Activated T-cell treated with anti-CD3 and anti-CD28 coated beads for 48 hours (primary cell): ENCODE results near the gene KAZN.

Experiments used
- DNase-seq: peaks from one replicate; pipeline ENCODE4 v3.0.0-alpha.2; 2020; ENCODE audit warnings: low read depth

The KAZN gene

DNA sequence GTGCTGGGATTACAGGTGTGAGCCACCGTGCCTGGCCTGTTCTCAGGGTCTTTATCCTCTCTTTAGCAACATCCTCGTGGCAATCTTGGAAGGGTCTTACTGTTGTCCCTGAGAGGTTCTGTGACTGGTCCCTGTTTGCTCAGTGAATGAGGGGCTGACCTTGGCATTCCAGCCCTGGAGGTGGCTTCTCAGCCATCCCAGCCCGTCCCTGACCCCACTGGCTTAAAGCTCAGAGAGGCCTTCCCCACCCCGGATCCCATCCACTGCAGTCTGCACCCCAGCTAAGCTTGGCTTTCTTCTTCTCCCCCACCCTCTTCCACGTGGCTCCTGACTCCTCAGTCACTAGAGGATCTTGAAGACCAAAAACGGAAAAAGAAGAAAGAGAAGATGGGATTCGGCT lies 466.8 kb downstream of the KAZN start:
- DNase-seq = no peak

DNA sequence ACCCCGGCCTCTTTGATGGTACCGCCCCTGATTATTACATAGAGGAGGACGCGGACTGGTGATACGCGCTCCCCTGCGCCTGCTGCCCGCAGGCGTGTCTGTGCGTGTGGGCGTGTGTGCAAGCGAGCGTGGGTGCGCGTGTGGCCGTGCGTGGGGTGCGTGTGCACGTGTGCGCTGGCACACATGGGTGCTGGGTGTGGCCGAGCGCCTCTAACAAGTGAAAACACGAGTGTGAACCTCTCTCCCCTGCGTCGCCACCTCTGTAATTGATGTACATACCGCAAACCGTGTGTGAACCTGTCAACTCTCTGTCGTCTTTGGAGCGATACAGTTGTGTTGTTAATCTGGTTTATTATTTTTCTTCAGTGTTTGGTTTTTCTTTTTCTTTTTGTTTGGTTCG lies 467.3 kb downstream of the KAZN start:
- no peak for DNase-seq

DNA sequence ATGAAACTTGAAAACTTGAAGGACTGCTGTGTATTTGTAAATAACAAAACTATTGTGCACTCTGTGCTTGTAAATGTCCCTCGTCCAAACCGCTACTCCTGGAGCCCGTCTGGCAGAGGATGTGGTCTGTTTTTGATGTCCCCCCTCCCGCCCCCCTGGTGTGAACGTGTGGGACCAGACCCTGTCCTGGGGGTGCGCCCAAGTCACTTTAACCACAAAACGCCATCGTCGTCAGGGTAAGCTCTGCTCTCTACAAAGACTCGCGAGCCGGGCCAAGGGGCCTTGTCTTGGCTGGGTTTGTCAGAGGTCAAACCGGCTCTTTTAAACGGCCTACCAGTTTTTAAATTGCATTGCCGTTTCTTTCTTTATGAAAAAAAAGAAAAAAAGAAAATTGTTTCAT lies 467.7 kb downstream of the KAZN start:
- no peak for DNase-seq

DNA sequence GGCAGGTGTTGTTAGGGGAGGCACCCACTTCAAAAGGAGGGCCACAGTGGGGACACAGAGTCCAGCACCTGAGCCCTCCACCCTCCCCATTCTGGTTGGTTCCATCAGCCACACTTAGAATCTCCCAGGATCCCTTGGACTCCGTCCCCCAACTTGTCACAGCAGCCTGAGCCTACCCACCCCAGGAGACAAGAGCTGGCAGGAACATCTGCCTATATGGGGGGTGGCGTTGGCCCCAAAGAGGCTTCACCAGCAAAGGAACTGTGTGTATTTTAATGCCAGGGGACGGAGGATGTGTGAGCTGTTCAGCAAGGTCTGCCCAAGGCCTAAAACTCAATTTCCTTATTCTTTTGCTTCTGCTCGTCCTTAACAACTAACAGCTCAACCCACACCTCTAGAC lies 468.7 kb downstream of the KAZN start:
- DNase-seq = no peak

DNA sequence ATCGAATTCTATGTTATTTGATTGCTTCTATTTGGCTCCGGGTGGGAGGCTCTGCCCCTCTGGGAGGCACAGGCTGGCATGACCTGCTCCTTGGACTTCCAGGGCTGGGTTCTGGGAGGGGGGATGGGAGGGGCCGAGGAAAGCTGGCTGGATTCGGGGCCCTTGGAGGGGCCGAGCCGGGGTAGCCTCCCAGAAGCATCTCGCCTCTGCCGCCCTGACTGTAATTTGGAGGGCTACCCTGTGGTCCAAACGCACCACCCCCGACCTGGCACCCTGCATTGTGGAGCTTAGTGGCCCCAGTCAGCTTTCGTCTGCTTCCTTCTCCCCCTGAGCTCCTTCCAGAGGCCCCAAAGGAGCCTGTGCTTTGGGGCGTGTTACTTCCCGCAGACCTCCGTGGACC lies 469.7 kb downstream of the KAZN start:
- no peak for DNase-seq

DNA sequence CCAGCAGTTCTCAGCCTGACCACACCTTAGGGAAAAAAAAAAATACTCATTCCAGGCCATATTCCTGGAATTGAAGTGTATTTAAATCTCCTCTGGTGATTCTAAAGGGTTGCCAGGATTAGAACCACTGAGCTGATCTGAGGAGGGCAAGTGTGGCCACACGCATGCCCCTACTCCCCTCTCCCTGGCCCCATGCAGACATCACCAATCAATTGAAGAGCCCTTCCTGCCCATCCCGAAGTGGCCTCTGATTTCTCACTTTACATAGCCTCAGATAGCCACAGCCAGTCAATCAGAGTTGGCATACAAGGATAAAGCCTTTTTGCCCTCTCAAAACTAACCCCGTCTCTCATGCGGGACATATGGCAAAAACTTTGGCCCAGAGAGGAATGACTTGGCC lies 470.5 kb downstream of the KAZN start:
- no peak for DNase-seq

DNA sequence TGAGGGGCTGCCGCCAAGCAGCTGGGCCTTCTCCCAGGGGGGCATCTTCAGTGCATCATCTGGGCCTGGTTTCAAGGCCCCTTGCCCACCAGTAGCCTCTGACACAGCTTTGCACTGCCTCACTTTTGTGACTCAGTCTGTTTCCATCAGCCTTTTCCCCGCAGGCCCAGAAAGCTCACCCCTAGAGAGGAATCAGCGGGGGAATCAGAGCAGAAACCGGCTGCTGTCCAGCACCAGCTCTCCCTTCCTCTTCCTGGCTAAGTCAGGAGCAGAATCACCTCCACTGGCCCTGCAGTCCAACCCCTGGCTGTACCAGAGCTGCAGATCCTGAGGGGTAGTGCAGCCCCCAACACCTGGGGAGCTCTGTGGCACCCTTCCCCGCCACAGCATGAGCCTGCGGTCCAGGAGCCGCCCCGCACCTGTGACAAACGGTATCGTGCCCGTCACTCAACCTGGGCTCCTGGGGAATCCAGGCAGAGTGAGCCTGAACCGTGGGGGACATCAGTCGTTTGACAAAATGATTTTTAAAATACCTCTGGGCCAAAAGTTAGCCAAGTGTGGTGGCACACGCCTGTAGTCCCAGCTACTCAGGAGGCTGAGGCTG lies 471.8 kb downstream of the KAZN start:
- no peak for DNase-seq

DNA sequence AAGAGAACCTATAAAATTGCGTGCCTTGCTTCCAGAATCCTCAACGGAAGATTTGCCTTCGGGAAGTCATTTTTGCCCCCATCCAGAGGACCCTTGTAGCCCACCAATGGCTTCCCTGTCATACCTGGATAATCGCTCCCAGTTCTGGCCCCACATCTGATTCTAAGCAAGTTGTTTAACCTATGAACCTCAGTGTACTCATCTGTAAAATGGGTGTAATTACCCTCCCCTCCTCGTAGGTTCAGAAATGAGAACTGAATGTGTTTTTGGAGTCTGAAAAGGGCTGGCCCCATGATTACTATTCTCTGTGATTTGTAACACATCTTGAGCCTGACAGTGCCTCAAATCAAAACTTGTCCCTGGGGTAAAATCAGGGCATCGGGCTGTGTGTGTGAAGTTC lies 473.5 kb downstream of the KAZN start:
- no peak for DNase-seq

DNA sequence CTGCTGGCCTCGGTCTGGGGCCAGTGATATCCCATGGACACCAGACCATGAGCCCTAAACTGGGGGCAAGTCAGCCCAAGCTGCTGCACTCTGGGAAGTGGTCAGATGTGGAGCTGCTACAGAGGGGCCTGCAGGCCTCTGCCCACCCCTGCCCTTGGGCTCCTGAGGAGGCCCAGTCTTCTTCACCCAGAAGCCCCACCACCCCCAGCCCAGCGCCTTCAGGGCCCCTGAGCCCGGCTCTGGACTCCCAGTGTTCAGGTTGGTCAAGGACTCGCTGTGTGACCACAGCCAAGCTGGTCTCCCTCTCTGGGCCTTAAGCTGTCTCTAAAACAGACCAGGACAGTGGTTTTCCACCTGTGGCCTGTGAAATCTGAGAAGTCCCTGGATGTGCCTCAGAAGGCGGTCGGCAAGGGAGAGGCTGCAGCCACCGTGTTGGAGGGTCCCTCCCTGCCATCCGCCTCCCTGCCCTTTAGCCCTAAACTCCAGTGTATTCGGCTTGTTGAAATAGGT lies 475.4 kb downstream of the KAZN start:
- DNase-seq = no peak

DNA sequence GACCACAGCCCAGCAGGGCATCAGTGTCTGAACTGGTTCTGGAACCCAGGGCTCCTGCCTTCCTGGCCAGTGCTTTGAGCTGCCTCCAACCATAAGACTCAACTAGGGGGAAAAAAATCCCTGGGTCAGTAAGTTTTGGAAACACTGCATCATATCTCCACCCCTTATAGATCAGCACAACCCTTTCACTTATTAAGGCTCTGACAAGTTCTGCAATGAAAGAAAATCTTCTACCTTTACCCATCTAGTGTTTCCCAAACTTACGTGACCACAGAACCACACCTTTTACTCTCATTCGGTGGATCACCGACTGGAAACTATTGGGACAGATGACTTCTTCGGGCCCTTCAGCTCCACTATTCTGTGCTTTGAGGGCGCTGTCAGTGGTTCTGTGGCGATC lies 476.7 kb downstream of the KAZN start:
- DNase-seq = no peak

DNA sequence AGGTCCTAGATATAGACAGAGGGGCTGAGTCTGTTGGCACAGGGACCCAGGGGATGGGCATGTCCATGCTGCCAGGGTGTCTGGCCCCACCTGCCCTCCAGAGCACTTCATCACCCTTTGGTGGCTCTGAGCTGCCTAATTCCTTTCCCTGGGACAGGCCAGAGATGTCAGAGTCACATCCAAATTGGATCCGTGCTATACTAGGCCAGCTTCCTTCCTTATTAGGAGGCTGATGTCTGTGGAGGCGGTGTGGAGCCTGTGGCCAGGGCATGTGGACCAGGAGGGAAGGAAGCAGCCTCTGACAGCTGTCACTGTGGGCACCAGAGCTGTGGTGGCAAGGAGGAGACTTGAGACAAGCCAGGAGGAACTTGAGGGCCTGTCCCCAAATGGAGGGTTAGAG lies 477.3 kb downstream of the KAZN start:
- no peak for DNase-seq

DNA sequence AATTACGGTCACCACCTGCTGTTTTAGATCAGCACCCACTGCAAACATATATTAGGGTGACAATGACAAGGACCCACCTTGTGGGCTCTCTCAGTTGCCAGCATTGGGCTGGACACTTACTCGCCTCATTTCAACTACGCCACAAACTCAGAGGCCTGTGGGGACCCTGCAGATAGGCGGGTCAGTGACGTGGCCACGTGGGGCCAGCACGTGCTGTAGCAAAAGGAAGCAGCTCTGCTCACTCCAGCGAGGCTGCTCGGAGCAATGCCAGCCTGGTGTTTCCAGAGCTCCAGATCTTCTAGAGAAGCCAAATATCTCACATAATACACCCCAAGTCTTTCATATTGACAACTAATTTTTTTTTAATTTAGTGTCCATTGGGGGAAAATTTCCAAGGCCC lies 478.3 kb downstream of the KAZN start:
- no peak for DNase-seq

DNA sequence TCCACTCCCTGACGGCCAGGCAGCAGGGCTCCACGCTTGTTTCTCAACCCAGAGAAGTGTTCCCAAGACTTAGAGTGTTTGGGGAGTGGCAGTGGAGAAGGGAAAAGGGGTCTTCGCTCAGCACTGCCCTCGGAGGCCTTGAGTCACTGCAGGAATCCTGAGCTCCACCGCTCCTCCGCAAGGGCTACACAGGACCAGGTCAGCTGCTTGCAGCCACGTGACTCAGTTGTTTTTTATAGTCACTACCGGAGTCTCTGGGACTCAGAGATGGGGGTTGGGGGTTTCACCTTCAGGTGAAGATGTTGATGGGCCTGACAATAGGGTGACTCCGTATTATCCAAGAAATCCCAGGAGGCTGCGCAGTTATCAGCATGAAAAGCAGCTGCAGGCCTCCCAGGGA lies 478.9 kb downstream of the KAZN start:
- DNase-seq = no peak

DNA sequence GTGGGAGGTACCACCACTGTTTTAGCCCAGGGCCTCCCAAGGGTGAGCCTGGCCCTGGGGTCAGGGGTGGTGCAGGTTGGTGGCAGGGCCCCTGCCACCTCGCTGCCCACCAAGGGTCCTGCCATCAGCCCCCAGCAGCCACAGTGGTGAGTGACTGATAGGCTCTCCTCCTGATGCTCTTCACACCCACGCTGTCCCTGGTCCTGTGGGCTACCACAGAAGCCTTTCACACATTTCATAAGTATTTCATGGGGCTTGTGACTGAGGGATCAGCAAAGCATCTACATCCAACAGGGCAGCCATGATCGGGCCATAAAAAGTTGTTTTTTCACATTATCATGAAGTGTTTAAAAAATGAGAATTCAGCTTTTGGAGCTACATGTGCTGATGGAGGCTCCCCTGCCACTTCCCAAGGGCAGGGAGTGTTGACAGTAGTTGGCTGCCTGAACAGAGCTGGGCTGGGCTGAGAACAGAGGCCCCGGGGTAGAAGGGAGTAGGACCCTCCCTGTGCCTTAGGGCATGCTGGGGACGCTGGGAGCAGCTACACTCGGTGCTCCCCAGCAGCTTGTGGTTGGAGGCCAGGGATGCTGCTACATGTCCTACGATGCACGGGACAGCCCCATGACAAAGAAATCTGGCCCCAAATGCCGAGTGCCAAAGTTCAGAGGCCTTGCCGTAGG lies 482.0 kb downstream of the KAZN start:
- DNase-seq = no peak

DNA sequence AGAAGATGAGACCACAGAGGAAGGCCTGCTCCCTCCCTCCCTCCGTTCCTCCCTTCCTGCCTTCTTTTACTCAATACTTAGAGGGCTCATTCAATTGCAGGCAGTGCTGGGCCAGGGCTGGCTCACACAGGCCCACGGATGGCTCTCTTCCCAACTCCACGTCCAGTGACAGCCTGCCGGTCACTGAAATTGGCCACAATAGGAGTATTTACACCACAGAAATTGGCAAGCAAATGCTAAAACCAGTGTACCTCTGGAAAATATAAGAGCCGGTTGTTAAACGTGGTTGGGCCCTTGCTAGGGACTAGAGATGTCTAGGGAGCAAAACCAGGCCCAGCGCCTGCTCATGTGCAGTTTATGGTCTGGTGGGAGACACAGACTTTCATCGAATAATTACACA lies 482.6 kb downstream of the KAZN start:
- DNase-seq = no peak

DNA sequence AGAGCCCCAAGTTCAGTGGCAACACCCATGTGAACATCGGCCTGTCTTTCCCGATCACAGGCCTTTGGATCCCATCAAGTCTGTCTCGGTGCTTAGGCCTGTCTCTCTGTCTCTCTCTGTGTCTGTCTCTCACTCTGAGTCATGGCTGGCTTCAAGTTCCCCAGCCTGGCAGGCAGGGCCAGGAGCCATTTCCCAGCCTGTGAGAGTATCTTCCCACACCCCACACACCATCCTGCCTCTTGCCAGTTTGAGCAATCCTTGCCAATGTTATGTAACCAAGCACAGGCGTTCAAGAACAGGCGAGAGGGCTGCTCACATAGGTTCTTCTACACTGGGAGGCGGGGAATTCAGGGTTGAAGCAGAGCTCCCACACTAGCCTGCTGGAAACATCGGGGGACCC lies 485.1 kb downstream of the KAZN start:
- DNase-seq = no peak

DNA sequence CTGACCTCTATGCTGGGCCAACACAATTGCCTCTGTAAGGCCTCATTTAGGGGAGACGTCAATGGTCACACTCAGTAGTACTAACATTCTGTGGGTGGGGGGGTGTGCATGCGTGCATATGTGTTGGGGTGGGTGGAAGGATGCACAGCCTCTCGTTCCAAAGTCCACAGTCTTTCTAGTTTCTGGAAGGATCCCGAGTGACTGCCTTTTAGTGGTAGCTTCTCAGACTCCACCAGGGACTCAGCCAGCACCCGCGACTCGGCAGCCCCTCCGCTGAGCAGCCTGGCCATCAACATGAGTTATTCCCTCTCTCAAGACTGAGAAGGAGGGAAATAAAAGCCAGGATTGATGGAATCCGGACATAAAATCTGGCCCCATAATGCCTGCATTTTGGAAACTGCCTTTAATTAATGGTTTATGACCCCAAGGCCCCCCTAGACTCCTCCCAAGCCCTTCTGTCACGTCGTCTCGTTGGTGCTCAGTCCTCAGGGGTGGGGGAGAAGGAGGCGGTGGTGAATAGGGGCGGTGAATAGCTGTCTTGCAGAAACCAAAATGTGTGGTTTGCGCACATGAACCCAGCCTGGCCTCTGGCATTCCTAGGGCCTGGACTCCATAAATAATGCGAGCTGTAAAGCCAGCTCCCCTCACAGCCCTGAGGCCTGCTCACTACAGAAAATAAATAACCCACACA lies 489.9 kb downstream of the KAZN start:
- no peak for DNase-seq

DNA sequence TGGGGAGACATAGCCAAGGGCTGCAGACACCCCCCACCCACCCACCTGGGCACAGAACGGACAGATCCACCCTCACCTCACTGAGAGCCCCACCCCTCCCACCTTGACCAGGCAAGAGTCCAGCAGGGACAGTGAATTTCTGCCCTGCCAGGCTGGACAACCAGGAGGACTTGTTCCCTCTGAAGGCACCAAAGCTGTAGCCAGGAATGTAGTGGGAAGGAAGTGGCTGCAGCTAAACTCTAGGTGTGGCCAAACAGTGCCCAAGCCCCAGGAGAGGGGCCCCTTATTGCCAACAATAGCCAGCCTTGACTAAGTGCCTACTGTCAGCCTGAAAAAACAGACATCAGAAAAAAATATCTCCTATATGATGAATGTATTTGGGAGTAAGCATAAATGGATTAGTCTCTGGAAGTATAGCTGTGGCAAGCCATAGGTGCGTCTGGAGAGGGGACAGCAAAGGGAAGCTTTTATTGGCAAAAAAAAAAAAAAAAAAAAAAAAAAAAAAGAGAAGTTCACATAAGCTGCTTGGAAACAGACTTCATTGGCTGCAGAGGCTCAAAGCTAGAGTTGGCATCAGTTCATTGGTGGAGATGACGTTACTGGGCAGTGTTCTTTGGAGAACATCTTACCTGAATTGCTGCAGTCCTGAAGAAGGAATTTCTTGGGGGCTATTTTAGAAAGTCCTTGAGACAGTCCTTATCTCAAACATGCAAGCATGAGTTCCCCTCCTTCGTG lies 490.9 kb downstream of the KAZN start:
- DNase-seq = no peak

DNA sequence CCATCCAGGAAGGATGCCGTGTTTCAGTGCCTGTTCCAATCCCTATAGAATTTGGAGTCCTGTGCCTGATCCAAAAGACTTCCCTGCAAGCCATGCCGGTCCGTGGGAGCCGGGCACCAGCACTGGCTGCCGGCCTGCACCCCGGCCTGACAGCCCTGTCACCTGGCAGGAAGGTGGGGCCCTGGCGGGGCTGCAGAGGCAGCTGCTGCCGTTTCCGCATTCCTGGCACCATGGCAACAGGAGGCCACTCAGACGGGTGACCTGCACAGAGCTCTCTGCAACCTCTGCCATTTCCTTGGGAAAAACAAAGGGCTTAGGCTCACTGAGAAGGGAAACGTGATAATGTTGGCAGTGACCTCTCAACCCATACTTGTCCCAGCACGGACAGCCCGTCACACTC lies 491.9 kb downstream of the KAZN start:
- DNase-seq = no peak

DNA sequence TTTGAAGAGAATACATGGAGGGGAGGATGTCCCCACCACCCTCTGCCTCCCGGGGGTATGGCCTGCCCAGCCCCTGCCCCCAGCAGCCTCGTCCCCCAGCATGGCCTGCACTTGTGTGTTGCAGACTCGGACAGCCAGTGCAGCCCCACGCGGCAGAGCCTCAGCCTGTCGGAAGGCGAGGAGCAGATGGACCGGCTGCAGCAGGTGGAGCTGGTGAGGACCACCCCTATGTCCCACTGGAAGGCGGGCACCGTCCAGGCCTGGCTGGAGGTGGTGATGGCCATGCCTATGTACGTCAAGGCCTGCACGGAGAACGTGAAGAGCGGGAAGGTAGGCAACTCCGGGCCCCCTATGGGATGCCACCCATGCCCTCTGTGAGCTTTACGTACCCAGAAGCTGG lies 495.6 kb downstream of the KAZN start:
- no peak for DNase-seq

DNA sequence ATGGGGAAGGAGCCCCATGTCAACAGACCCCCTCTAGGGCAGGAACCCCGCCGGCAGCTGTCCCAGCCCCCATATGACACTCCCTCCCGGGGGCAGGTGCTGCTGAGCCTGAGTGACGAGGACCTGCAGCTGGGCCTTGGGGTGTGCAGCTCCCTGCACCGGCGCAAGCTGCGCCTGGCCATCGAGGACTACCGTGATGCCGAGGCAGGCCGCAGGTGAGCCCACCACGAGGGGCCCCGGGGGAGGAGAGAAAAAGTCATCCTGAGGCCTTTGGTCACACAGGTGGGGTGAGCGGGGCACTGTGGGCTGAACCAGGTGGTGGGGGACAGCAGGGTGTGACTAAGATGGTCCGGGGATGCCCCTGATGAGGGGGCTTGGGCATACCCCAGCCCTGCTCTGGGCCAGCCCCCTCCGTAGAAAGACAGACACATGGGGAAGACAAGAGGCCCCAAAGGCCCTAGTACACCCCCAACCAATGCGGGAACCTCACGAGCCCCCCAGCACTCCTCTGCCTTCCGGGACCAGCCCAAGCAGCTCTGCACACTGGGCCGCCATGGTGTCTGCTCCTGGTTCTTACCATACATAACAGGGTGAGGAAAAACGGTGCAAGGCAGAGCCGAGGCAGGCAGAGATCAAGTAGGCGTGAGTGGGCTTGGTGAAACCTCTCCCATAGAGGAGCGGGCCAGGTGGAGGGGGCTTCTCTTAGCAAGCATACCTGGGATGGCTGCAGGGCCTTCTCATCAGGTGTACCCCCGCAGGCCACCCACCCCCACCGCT lies 496.4 kb downstream of the KAZN start:
- DNase-seq = no peak

DNA sequence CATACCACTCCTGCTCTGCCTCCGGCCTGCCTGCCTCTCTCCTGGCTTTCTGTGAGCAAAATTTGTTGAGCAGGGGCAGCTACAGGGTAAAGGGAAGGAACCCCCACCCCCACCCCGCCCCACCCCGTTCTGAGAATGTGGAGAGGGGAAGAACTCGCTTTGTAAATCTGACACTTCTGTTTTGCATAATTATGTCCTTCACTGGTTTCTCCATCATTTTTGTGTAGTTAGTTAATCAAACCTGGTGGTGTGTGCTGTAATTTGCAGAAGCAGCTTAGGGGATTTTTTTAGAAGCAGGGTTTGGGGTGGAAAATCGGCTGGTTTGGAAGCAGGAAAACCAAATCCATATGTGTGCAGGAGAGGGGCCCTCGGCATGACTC lies 497.0 kb downstream of the KAZN start:
- no peak for DNase-seq
